K562 (cell line): ENCODE data around the gene DCTD. TPM values are rescaled to one million over a fixed set of nuclear protein-coding genes. Genes with fewer than 3 reads are reported as not detected.

ENCODE experiments used
- ATAC-seq: fragments of 200-7000 bp; cut with Tn5 transposase; 3 replicates; pipeline ENCODE4 v1.9.1; 2020; ENCODE audit warnings: moderate library complexity
- BruUV-seq: library from RNA; stranded (reverse); fragments of 400-500 nt; replicated peaks from 2 replicates; lab custom pipeline; 2021; lab: Mats Ljungman, UMichigan
- CTCF ChIA-PET: fragments of 300-600 bp; formaldehyde crosslinking; extraction: SDS; loops from one replicate; lab custom pipeline; 2021; ENCODE audit warnings: low intra/inter-chr PET ratio; lab: Yijun Ruan, JAX
- POLR2A ChIA-PET: fragments of 300-600, 350-650 bp; sonication (Branson Sonifier 250); formaldehyde crosslinking; extraction: SDS; loops from one replicate; lab custom pipeline; 2021; ENCODE audit warnings: antibody characterized with exemption, inconsistent platforms; lab: Yijun Ruan, JAX
- DNase-seq, 4 experiments: peaks; one replicate each; pipeline versions ENCODE4 v3.0.0 to v3.0.0-alpha.2; 2011 to 2018; ENCODE audit warnings: low spot score in 3 of 4, mixed read lengths in 3 of 4; ENCODE audit errors: extremely low read depth in 1 of 4
- FAIRE-seq: peaks from 2 replicates; lab custom pipeline; 2011; peaks lifted over from hg19 to GRCh38; lab: Jason Lieb, UNC
- H2AFZ ChIP-seq: 2 replicates; pipeline ENCODE4 v1.6.0; 2011; ENCODE audit warnings: low read depth, low read length, control low read depth, inconsistent platforms
- H3K27ac ChIP-seq: fragments of 200-600 bp; 3 replicates; pipeline ENCODE4 v1.8.0; 2011; ENCODE audit warnings: low read depth, mild to moderate bottlenecking, control low read depth, inconsistent platforms, low read length, moderate library complexity, mixed read lengths; ENCODE audit errors: extremely low read depth
- H3K27me3 ChIP-seq, 2 experiments: fragments of 300-600 bp in 1 of 2; 2 replicates in 1 of 2; 3 replicates in 1 of 2; pipeline versions ENCODE4 v1.6.0 to v1.8.0; 2011; ENCODE audit warnings: inconsistent platforms in 2 of 2, low read length in 2 of 2, mild to moderate bottlenecking in 1 of 2, mixed read lengths in 1 of 2, moderate library complexity in 1 of 2; ENCODE audit not compliant: control insufficient read depth in 2 of 2, insufficient read depth in 2 of 2
- H3K36me3 ChIP-seq: fragments of 300-600 bp; 3 replicates; pipeline ENCODE4 v1.8.0; 2011; ENCODE audit warnings: mild to moderate bottlenecking, low read length, inconsistent platforms; ENCODE audit not compliant: control insufficient read depth, insufficient read depth
- H3K4me1 ChIP-seq, 2 experiments: fragments of 200-600 bp in 1 of 2; replicated peaks in 1 of 2; 2 replicates in 1 of 2; 3 replicates in 1 of 2; pipeline versions ENCODE4 v1.5.1 to v1.8.0; 2011; ENCODE audit warnings: inconsistent platforms in 2 of 2, low read length in 2 of 2, mild to moderate bottlenecking in 1 of 2, mixed read lengths in 1 of 2, moderate library complexity in 1 of 2; ENCODE audit not compliant: control insufficient read depth in 2 of 2, insufficient read depth in 2 of 2
- H3K4me2 ChIP-seq: 2 replicates; pipeline ENCODE4 v1.6.1; 2011; ENCODE audit warnings: low read length, control low read depth, inconsistent platforms, mixed read lengths; ENCODE audit not compliant: insufficient read depth
- H3K4me3 ChIP-seq: fragments of 200-600 bp; sonication (generic), shearing (Covaris generic); 2 replicates; pipeline ENCODE4 v1.5.1; 2016; ENCODE audit warnings: control low read depth, inconsistent platforms
- H3K79me2 ChIP-seq: fragments of 200-600 bp; 3 replicates; pipeline ENCODE4 v1.8.0; 2011; ENCODE audit warnings: low read length, inconsistent platforms; ENCODE audit not compliant: control insufficient read depth, insufficient read depth
- H3K9ac ChIP-seq, 2 experiments: 2 replicates each; pipeline versions ENCODE4 v1.6.0 to v1.6.1; 2011; ENCODE audit warnings: low read depth in 2 of 2, low read length in 2 of 2, control low read depth in 1 of 2, inconsistent platforms in 1 of 2, mild to moderate bottlenecking in 1 of 2, mixed read lengths in 1 of 2; ENCODE audit not compliant: insufficient read depth in 1 of 2
- H3K9me1 ChIP-seq: one replicate; pipeline ENCODE4 v1.6.0; 2011; ENCODE audit warnings: inconsistent platforms, mild to moderate bottlenecking, low read length, moderate library complexity; ENCODE audit not compliant: control insufficient read depth, insufficient read depth
- H3K9me3 ChIP-seq: replicated peaks from 2 replicates; pipeline ENCODE4 v1.5.1; 2011; ENCODE audit warnings: low read depth, low read length, inconsistent platforms; ENCODE audit not compliant: control insufficient read depth, insufficient read depth
- H4K20me1 ChIP-seq: replicated peaks from 2 replicates; pipeline ENCODE4 v1.6.1; 2011; ENCODE audit warnings: low read length, inconsistent platforms, mixed read lengths; ENCODE audit not compliant: control insufficient read depth, insufficient read depth
- ARID4B ChIP-seq: sonication (generic); formaldehyde crosslinking; IDR thresholded peaks from 2 replicates; pipeline ENCODE4 v1.8.0; 2022; ENCODE audit warnings: mild to moderate bottlenecking, missing genetic modification reagents
- COPS2 ChIP-seq: fragments of 450-650 bp; conservative IDR thresholded peaks from 2 replicates; pipeline ENCODE4 v1.6.1; 2016; ENCODE audit warnings: mild to moderate bottlenecking, moderate library complexity
- HBP1 ChIP-seq: fragments of 450-650 bp; formaldehyde crosslinking; IDR thresholded peaks from 2 replicates; pipeline ENCODE4 v1.4.0; 2022; ENCODE audit warnings: missing genetic modification characterization
- LEF1 ChIP-seq: fragments of 450-650 bp; IDR thresholded peaks from 2 replicates; pipeline ENCODE4 v1.6.1; 2016; ENCODE audit warnings: mild to moderate bottlenecking
- NFYB ChIP-seq: IDR thresholded peaks from 2 replicates; pipeline ENCODE4 v1.6.1; 2011; ENCODE audit warnings: mild to moderate bottlenecking, moderate library complexity; ENCODE audit not compliant: insufficient read length; ENCODE audit errors: extremely low read depth
- PCBP1 ChIP-seq: fragments of 200-400 bp; formaldehyde crosslinking; IDR thresholded peaks from 2 replicates; pipeline ENCODE4 v1.6.1; 2018; ENCODE audit warnings: mild to moderate bottlenecking, low read depth, low read length; ENCODE audit not compliant: poor library complexity, severe bottlenecking
- POLR2AphosphoS2 ChIP-seq: IDR thresholded peaks from 2 replicates; pipeline ENCODE4 v1.6.1; 2012; ENCODE audit warnings: low read length, improper control_type of control experiment
- TAL1 ChIP-seq: fragments of 450-650 bp; IDR thresholded peaks from 2 replicates; pipeline ENCODE4 v1.6.1; 2016; ENCODE audit warnings: mild to moderate bottlenecking
- TBL1XR1 ChIP-seq, 2 experiments: IDR thresholded peaks; 2 replicates each; pipeline ENCODE4 v1.6.1; 2012; ENCODE audit warnings: improper control_type of control experiment in 2 of 2, low read length in 2 of 2, mild to moderate bottlenecking in 1 of 2
- THAP7 ChIP-seq: fragments of 250-450 bp; sonication (Bioruptor Pico); IDR thresholded peaks from 2 replicates; pipeline ENCODE4 v1.5.0; 2021
- ZBTB49 ChIP-seq: sonication (generic); formaldehyde crosslinking; IDR thresholded peaks from 2 replicates; pipeline ENCODE4 v1.8.0; 2022; ENCODE audit warnings: missing genetic modification reagents, mild to moderate bottlenecking, borderline replicate concordance
- ZC3H11A ChIP-seq: IDR thresholded peaks from 2 replicates; pipeline ENCODE4 v1.6.1; 2012; ENCODE audit warnings: low read depth, low read length, improper control_type of control experiment
- ZNF41 ChIP-seq: fragments of 250-450 bp; sonication (Bioruptor Pico); conservative IDR thresholded peaks from 2 replicates; pipeline ENCODE4 v1.4.0; 2020; ENCODE audit warnings: mild to moderate bottlenecking
- ZNF551 ChIP-seq: fragments of 250-450 bp; sonication (Bioruptor Pico); IDR thresholded peaks from 2 replicates; pipeline ENCODE4 v1.5.0; 2021; ENCODE audit warnings: mild to moderate bottlenecking, moderate library complexity
- ZNF583 ChIP-seq: fragments of 250-450 bp; sonication (Bioruptor Pico); IDR thresholded peaks from 2 replicates; pipeline ENCODE4 v1.4.0; 2020
- ZNF589 ChIP-seq: fragments of 200-800 bp; sonication (Bioruptor generic); IDR thresholded peaks from 2 replicates; pipeline ENCODE4 v1.6.1; 2016; ENCODE audit warnings: low read depth, missing genetic modification characterization, missing compliant biosample characterization
- WGBS: fragments of 100-300 bp; shearing (Covaris generic); methylation state at CpG from one replicate; pipeline ENCODE4 v1.1.6; 2016; ENCODE audit warnings: low coverage, mixed read lengths; ENCODE audit not compliant: insufficient coverage; ENCODE audit errors: missing lambda C conversion rate; 5-methylcytosine and 5-hydroxymethylcytosine counted together
- in situ Hi-C: fragments of 300-500 bp; cut with MboI; formaldehyde crosslinking; loops from 4 replicates; pipeline ENCODE4 v1.15.0; 2018; ENCODE audit warnings: inconsistent platforms, mixed read lengths
- intact Hi-C: fragments of 100-400 bp; cut with micrococcal nuclease; formaldehyde crosslinking; loops from 2 replicates; pipeline ENCODE4 v1.14.2; 2022
- polyA plus RNA-seq, 8 experiments: library from polyadenylated mRNA; depleted of rRNA in 4 of 8; stranded (reverse) in 5 of 8; unstranded in 3 of 8; fragments of >200 nt; fragmentation: Nextera tagmentation in 2 of 8; fragmentation: Illumina TruSeq in 1 of 8; extraction: Ambion mirVana in 2 of 8; extraction: Trizol in 1 of 8; gene quantifications; 2 replicates each; pipeline versions ENCODE4 v1.2.1 to v1.2.3, GENCODE V29; 2011 to 2014; ENCODE audit warnings: inconsistent platforms in 1 of 8, missing spikeins in 1 of 8
- total RNA-seq, 7 experiments: library from RNA; depleted of rRNA in 6 of 7; stranded (reverse); fragments of >200 nt in 6 of 7; fragmentation: Illumina TruSeq in 2 of 7; extraction: Trizol in 2 of 7; gene quantifications; 2 replicates each; pipeline versions ENCODE4 v1.2.1 to v1.2.3, GENCODE V29; 2011 to 2021; ENCODE audit warnings: low replicate concordance in 1 of 7

The DCTD gene
- total and polyA plus RNA-seq, 9 of the 15 experiments (the other 6 are each of a cell fraction or from before 2014, with no cell fraction given): 38.7 to 114 (median 76.5) TPM

- H3K27ac ChIP-seq: no peak overlapping the region
- ChIA-PET CTCF (no interaction called here), POLR2A (no interaction called here)
- H3K79me2 ChIP-seq: no peaks in the 10 kb centered on the region
- H3K27me3 ChIP-seq: no peaks in the 10 kb centered on the region
- H4K20me1 ChIP-seq: no peaks in the 10 kb centered on the region
- FAIRE-seq (no peak), ATAC-seq (no peak), DNase-seq (no peak)
- H3K4me2 ChIP-seq: no peak overlapping the region
- no peaks in the 10 kb centered on the region for H3K9me1 ChIP-seq
- intact Hi-C loops: no loop called here
- no TSS peak for BruUV-seq
- 89% methylated on average over 6 of the region's 6 CpGs for WGBS
- H2AFZ ChIP-seq: no peak overlapping the region
- in situ Hi-C loops: no loop called here
- H3K4me3 ChIP-seq: no peak overlapping the region
- H3K36me3 ChIP-seq: peaks cover 88% of the 10 kb centered on the region
- H3K4me1 ChIP-seq: no peaks in the 10 kb centered on the region
- no peak overlapping the region for H3K9ac ChIP-seq
- H3K9me3 ChIP-seq: no peaks in the 10 kb centered on the region
- TF ChIP-seq ZNF589 (CRISPR knock-in tag): no peak
- no peak for TF ChIP-seq ZC3H11A
- TF ChIP-seq ZNF551: no peak
- no peak for TF ChIP-seq ZNF41
- no peak for TF ChIP-seq LEF1
- no peak for TF ChIP-seq THAP7
- TF ChIP-seq COPS2: no peak
- no peak for TF ChIP-seq HBP1 (CRISPR knock-in tag)
- TF ChIP-seq ARID4B (CRISPR knock-in tag): no peak
- no peak for TF ChIP-seq NFYB
- TF ChIP-seq ZNF583: no peak
- TF ChIP-seq POLR2AphosphoS2: no peak
- no peak for TF ChIP-seq ZBTB49 (CRISPR knock-in tag)
- TF ChIP-seq TBL1XR1 (IDR thresholded peaks at IDR 0.05; ENCODE audit: low read length in 2 of 2): no peak
- no peak for TF ChIP-seq PCBP1
- no peak for TF ChIP-seq TAL1
Measured at GRCh38 chr4:182893047-182893446, 24.1 kb downstream of the DCTD start.
